Measurements from ENCODE around the gene CMTM7. TPM values are rescaled to one million over a fixed set of nuclear protein-coding genes. Genes with fewer than 3 reads are reported as not detected.

The CMTM7 gene
- total and polyA plus RNA-seq, 9 of the 15 experiments (the other 6 are each of a cell fraction or from before 2014, with no cell fraction given), result 0.03 to 1.6 (median 0.42) TPM; not detected in 4

DNA sequence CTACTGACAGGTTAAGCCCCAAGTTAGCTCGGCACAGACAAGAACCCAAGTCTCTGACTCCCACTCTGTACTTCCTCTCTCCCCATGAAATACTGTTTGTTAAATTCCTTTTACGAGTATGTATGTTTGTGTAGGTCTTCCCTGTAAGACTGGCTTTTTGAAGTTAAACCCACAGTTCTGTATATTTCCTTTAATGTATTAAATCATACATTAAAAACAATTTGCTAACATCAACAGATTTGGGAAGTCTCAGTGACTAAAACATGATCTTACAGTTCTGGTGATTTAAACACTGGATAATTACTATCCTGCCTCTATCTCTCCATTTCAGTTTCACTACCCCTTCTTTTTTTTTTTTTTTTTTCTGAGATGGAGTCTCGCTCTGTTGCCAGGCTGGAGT lies 106.6 kb downstream of the CMTM7 start:
- WGBS (ENCODE audit: insufficient coverage, low coverage, missing lambda C conversion rate), result 93% methylated on average over 2 of the region's 3 CpGs
- no TSS peak for BruUV-seq (replicated peaks)
- POLR2A ChIA-PET, result interaction anchor here (0.7 kb wide), 1 partner anchor 26 kb away, joined by 4 read pairs; no protein-coding TSS in a partner anchor
- Histone ChIP-seq H3K79me2 (ENCODE audit: control insufficient read depth, insufficient read depth, low read length) (peaks cover 54% of the 10 kb centered on the region), H3K4me3 (no peak overlapping the region), H3K4me2 (ENCODE audit: insufficient read depth, low read length) (no peak overlapping the region), H3K27ac (ENCODE audit: extremely low read depth, low read depth, low read length) (no peak overlapping the region), H3K4me1 (replicated peaks in 1 of 2; ENCODE audit: control insufficient read depth in 2 of 2, insufficient read depth in 2 of 2, low read length in 2 of 2) (peaks cover 22 to 39% of the 10 kb centered on the region in 2 experiments), H3K9me3 (replicated peaks; ENCODE audit: control insufficient read depth, insufficient read depth, low read depth, low read length) (no peaks in the 10 kb centered on the region), H3K27me3 (ENCODE audit: control insufficient read depth in 2 of 2, insufficient read depth in 2 of 2, low read length in 2 of 2) (no peaks in the 10 kb centered on the region), H3K9me1 (ENCODE audit: control insufficient read depth, insufficient read depth, low read length) (no peaks in the 10 kb centered on the region), H2AFZ (ENCODE audit: low read depth, low read length) (no peak overlapping the region), H3K9ac (ENCODE audit: insufficient read depth in 1 of 2, low read depth in 2 of 2, low read length in 2 of 2) (no peak overlapping the region), H4K20me1 (replicated peaks; ENCODE audit: control insufficient read depth, insufficient read depth, low read length) (peaks cover 6% of the 10 kb centered on the region), H3K36me3 (ENCODE audit: control insufficient read depth, insufficient read depth, low read length) (peaks cover 3% of the 10 kb centered on the region)
- intact Hi-C loops (cut with micrococcal nuclease), result no loop called here
- TF ChIP-seq MBD2 (IDR thresholded peaks at IDR 0.05; ENCODE audit: borderline replicate concordance, low read depth), result no peak
- peak; percentile 46; the same call in 1 of the 2 replicates for TF ChIP-seq ZNF316 (IDR thresholded peaks at IDR 0.05)
- in situ Hi-C loops (cut with MboI), result no loop called here
- CTCF ChIA-PET (ENCODE audit: low intra/inter-chr PET ratio), result no interaction called here
- no peak for FAIRE-seq
- no peak for ATAC-seq
- no peak for DNase-seq (ENCODE audit: extremely low read depth in 1 of 4, low spot score in 3 of 4)

DNA sequence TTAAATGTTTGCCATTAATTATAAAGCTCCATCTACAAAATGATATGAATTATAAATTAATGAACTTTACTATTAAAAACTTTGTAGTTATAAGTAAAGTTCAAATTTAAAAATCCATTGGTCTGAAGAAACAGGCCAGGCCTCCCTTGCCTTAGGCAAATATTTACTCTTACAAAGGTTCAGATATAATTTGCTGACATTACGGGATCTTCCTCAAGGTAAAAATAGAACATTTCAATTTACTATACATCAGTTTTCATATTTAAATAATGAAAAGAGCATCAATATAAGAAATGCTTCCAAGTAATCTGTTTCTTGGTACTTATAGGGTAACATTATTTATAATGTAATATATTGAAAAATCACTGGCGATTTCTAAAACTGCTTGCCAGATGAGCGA lies 107.3 kb downstream of the CMTM7 start:
- Histone ChIP-seq H3K27ac (ENCODE audit: extremely low read depth, low read depth, low read length) (no peak overlapping the region), H3K4me2 (ENCODE audit: insufficient read depth, low read length) (no peak overlapping the region), H3K79me2 (ENCODE audit: control insufficient read depth, insufficient read depth, low read length) (peaks cover 54% of the 10 kb centered on the region), H4K20me1 (replicated peaks; ENCODE audit: control insufficient read depth, insufficient read depth, low read length) (peaks cover 6% of the 10 kb centered on the region), H3K9me1 (ENCODE audit: control insufficient read depth, insufficient read depth, low read length) (no peaks in the 10 kb centered on the region), H3K4me3 (no peak overlapping the region), H3K27me3 (ENCODE audit: control insufficient read depth in 2 of 2, insufficient read depth in 2 of 2, low read length in 2 of 2) (no peaks in the 10 kb centered on the region), H3K9me3 (replicated peaks; ENCODE audit: control insufficient read depth, insufficient read depth, low read depth, low read length) (no peaks in the 10 kb centered on the region), H3K9ac (ENCODE audit: insufficient read depth in 1 of 2, low read depth in 2 of 2, low read length in 2 of 2) (no peak overlapping the region), H3K4me1 (replicated peaks in 1 of 2; ENCODE audit: control insufficient read depth in 2 of 2, insufficient read depth in 2 of 2, low read length in 2 of 2) (peaks cover 19 to 32% of the 10 kb centered on the region in 2 experiments; a peak in 4 of 5 replicates), H3K36me3 (ENCODE audit: control insufficient read depth, insufficient read depth, low read length) (peaks cover 3% of the 10 kb centered on the region), H2AFZ (ENCODE audit: low read depth, low read length) (no peak overlapping the region)
- TF ChIP-seq MAFF (IDR thresholded peaks at IDR 0.05; ENCODE audit: low read length) (no peak), TCF3 (CRISPR knock-in tag; IDR thresholded peaks at IDR 0.05) (no peak), ZNF316 (IDR thresholded peaks at IDR 0.05) (peak; percentile 61; the same call in 1 of the 2 replicates), MCM3 (IDR thresholded peaks at IDR 0.05) (no peak), NFE2 (IDR thresholded peaks at IDR 0.05; ENCODE audit: low read depth) (no peak), C11orf30 (IDR thresholded peaks at IDR 0.05; ENCODE audit: low read depth) (0 out of 2 replicates have a peak, but pooled peaks have one; percentile 33)
- intact Hi-C loops (cut with micrococcal nuclease), result no loop called here
- ChIA-PET POLR2A (no interaction called here), CTCF (ENCODE audit: low intra/inter-chr PET ratio) (no interaction called here)
- no TSS peak for BruUV-seq (replicated peaks)
- DNase-seq (ENCODE audit: extremely low read depth in 1 of 4, low spot score in 3 of 4) (no peak), ATAC-seq (no peak), FAIRE-seq (no peak)
- in situ Hi-C loops (cut with MboI), result no loop called here
- 91% methylated on average over 3 of the region's 3 CpGs for WGBS (ENCODE audit: insufficient coverage, low coverage, missing lambda C conversion rate)

Measured in K562 (cell line).